NCI-H1092 treated with DMSO at 0.1 percent for 48 hours (cell line): ENCODE measurements around the gene TRIP4.
A peak's percentile ranks its signal among the peaks of the same experiment; 100 is the strongest.
"Not testable (repeated sequence)": the region's sequence is repeated elsewhere in the genome, so short reads cannot be mapped to it uniquely, and the experiment has no call there.

Source experiments
- DNase-seq: peaks from one replicate; lab custom pipeline; 2025; lab: John Stamatoyannopoulos, UW

The TRIP4 gene

GRCh38 chr15:64381000-64381751 lies 6.5 kb upstream of the TRIP4 start, which contains the start of gene PCLAF:
PCLAF (minus strand) TSS chr15:64381441; CDS start chr15:64381371, 70 bp downstream.
- DNase-seq = peak; percentile 92

- DNase-seq = no peak
These were observed 3.9 kb upstream of the TRIP4 start for GRCh38 chr15:64383760-64384159.

- no peak for DNase-seq
These were observed 1.3 kb upstream of the TRIP4 start for GRCh38 chr15:64386291-64386690.

DNA sequence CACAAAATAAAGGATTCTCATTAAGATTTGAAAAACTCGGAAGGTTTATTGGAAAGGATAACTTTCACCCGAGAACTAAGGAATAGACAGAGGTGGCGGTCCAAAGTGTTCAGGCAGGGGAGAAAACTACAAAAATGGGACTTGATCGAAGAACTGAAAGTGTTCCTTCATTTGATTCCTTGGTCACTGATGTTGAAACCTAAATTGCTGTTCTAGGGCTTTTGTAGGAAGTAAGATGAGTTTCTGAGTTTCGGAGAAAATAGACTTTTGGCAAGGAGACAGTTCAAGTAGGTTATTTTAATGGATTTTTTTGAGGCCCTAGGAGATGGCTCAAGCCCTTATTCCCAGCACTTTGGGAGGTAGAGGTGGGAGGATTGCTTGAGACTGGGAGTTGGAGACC lies 1.4 kb downstream of the TRIP4 start:
- DNase-seq = no peak

GRCh38 chr15:64392471-64392870 lies 4.8 kb downstream of the TRIP4 start:
- DNase-seq = not testable (repeated sequence)

- DNase-seq = no peak
These were observed 9.2 kb downstream of the TRIP4 start for GRCh38 chr15:64396789-64397188.

- no peak for DNase-seq
These were observed 10.9 kb downstream of the TRIP4 start for GRCh38 chr15:64398575-64398974.

DNA sequence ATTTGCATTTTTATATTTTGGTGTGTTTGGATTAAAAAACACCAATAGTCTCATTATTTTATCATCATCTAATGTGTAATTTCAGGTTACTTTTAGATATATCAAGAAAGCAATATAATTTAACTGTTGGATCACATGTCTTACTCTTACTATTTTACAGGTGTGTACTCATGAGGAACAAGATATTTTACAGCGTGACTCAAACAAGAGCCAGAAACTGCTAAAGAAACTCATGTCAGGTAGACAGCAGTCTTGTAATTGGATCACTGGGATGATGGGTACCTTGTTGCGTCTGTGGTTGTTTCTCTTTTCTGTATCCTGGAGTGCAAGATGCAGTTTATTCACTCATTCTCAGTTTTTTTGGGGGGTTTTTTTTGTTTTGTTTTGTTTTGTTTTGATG lies 12.9 kb downstream of the TRIP4 start:
- DNase-seq = no peak

- no peak for DNase-seq
These were observed 24.6 kb downstream of the TRIP4 start for GRCh38 chr15:64412216-64412615.

DNA sequence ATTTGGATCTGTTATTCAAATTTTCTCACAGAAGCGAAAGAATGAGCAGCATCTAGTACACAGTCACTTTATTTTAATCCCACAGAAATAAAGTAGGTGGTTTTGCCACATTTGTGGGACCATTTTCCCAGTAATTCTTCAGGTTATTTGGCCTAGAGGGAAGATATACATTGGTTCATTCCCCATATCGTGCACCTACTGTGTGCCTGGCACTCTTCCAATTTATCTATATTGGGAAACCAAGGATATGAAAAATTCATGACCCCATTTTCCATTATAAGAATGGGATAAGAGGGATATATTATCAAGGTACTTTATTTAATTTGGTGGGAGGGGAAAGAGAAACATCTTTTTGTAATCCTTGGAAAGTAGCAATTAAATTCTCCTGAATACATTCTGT lies 35.1 kb downstream of the TRIP4 start:
- DNase-seq = no peak

GRCh38 chr15:64423970-64424369 lies 36.3 kb downstream of the TRIP4 start:
- DNase-seq = no peak

DNA sequence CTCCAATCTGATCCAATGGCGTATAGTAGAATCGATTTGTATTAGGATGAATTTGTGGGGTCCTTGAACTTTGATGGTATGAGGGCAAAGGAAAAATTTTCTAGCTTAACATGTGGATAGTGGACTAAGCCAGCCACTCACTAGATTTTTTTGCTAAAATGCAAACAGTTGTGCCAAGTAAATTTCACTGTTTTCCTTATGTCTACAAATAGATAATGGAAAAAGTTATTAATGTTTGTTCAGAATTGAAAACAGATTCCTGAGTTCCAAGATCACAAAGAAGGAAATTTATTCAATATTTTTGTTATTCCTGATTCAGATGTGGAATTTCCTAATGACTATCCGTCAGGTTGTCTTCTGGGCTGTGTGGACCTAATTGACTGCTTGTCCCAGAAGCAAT lies 37.6 kb downstream of the TRIP4 start:
- no peak for DNase-seq

DNA sequence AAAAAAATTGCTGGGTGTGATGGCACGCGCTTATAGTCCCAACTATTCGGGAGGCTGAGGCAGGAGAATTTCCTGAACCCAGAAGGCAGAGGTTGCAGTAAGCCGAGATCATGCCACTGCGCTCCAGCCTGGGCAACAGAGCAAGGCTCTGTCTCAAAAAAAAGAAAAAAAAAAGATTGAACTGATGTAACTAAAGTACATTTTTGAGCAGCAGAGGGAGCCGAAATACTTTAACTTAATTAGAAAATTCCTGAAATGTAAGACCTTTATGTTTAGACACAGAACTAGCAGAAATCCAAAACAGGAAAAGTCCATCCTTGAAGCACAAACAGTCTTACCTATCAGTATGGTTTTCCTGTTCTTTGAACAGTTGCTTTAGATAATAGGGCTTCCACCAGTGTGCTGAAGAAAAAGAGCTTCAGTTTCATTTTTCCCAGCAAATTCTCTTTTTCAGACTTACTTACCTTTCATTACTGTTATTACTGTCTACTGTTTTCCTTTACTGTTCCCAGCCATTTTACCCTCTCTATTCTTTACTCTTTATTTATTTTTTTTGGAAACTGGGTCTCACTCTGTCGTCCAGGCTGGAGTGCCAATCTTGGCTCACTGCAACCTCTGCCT lies 39.3 kb downstream of the TRIP4 start:
- DNase-seq = peak; percentile 23

DNA sequence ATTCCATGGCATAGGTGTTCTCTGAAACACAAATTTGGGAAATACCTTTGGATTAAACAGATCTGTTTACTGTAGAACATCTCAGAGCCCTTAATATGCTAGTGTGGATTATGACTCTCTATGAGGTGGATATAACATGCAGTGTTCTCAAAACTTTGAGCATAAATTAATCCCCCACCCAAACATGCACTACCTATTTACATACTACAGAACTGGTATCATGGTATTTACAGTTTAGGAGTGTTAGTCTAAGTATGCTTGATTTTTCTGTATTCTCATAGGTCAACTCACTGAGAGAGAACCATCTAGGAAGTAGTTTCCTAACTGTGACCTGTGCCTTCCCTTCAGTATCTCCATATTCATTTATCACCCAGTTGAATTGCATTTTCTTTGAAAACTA lies 41.8 kb downstream of the TRIP4 start:
- no peak for DNase-seq

DNA sequence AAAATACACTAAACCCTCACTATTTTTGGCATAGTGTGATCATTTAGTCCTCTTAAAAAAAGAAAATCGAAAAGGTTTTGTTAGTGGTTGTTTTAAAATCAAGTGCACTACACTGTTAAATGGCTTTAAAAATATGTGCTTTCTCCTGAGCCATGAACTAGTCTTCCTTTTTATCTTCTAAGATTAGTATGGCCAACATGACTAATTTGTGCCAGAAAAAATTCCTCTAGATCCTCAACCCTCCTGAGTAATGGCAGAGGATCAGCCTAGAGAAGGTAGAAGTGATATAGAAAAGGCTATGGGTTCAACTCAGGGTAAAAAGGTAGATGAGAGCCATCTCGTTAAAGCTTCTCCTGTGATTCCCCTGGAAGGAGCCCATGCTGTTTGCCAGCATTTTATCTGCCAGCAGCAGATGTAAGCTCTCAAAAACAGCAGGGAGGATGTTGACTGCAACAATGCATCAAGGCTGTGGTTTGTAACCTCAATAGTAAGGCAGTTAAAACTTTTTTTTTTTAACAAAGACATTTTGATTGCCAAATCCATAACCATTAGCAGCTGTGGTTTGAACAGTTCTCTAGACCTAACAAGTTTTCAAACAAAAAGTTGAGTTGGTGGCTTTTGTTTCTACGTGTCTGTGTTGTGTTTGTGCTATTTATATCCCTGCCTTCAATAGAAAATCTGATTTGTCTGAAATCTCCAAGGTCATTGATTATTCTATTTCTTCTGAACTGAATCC lies 42.5 kb downstream of the TRIP4 start:
- DNase-seq = peak; percentile 51

- no peak for DNase-seq
These were observed 50.3 kb downstream of the TRIP4 start for GRCh38 chr15:64437982-64438381.

DNA sequence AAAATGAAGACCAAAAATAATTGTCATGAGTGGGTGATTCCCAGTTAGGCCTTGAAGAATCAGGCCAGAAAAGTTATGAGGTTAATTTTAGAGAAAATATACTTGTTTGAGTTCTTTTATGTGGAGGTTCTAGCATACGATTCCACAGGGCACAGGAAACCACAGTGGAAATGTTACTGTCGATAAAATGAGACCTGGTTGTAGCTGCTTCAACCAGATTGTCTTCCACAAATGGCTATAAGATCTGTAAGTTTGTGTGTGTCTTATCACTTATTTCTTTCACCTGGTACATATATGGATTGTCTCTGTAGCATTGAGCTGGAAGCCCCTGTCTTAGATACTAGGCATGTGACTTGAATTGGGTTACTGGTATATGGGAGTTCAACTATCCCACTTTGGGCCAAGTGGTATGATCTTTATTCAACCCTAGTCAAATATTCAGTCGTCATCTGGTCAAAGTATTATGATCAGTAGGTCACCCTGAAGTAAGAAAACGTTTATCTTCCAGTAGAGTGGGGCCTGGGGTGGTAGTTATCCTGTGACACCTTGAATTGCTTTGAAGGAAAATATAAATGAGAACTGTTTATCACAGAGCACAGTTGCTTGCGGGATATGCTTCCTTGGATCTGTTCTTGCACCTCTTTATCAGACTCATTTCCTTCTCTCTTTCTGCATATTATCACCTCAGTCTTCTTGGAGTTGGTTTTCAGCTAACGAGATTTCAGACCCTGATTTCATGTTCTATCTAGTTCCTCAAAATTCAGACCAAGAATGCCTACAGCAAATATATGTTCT lies 51.2 kb downstream of the TRIP4 start:
- no peak for DNase-seq

- DNase-seq = no peak
These were observed 54.2 kb downstream of the TRIP4 start for GRCh38 chr15:64441852-64442251.

- DNase-seq = no peak
These were observed 55.4 kb downstream of the TRIP4 start for GRCh38 chr15:64443016-64443415.

- no peak for DNase-seq
These were observed 56.3 kb downstream of the TRIP4 start for GRCh38 chr15:64443747-64444621.

- DNase-seq = no peak
These were observed 57.2 kb downstream of the TRIP4 start for GRCh38 chr15:64444836-64445235.
